ENCODE measurements around the gene ATP5MC3. TPM values are rescaled to one million over a fixed set of nuclear protein-coding genes. Genes with fewer than 3 reads are reported as not detected.

The ATP5MC3 gene
- total RNA-seq, 1 donor from 2014 or later: 80.8 TPM

DNA sequence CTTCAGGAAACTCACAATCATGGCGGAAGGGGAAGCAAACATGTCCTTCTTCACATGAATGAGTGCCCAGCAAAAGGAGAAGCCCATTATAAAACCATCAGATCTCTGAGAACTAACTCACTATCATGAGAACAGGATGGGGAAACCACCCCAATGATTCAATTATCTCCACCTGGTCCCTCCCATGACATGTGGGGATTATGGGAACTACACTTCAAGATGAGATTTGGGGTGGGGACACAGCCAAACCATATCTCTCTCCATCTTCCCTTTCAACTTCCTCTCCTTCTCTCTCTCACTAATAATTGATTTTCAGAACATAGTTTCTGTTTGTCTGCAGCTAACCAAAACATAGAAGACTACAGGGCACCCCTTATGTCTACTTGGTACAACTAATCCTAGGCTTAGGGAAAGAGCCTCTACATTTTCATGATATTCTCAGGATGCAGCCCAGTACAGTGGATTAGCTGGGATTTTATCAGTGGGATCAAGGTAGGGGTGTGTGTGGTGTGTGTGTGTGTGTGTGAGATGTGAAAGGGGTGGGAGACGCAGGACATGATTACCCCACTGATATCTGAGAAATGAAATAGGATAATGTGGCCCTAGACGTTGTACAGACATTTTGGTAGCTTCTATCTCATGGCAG is 10.7 kb downstream of the ATP5MC3 start:
- ATAC-seq (no peak), DNase-seq (ENCODE audit: low spot score) (no peak)
- intact Hi-C loops (cut with DNase I): no loop called here

DNA sequence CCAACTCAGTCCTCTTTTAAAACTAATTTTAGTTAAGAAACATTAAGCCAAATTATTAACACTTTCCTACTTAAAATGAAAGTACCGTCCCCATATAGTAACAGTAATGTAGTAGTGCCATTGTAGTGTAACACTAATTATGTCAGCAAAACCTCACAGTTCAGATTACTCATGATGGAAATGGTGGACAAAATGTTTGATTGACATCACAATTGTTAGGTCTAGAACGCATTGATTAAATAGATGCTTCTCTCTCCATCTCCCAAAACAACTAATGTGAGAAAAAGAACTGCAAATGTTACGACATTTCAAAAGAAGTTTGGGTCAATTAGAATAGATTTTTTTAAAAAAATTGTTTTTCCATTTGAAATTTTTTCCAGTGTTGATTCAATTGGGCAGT is 12.3 kb downstream of the ATP5MC3 start:
- DNase-seq (ENCODE audit: low spot score): no peak
- ATAC-seq: no peak
- intact Hi-C loops (cut with DNase I): no loop called here

DNA sequence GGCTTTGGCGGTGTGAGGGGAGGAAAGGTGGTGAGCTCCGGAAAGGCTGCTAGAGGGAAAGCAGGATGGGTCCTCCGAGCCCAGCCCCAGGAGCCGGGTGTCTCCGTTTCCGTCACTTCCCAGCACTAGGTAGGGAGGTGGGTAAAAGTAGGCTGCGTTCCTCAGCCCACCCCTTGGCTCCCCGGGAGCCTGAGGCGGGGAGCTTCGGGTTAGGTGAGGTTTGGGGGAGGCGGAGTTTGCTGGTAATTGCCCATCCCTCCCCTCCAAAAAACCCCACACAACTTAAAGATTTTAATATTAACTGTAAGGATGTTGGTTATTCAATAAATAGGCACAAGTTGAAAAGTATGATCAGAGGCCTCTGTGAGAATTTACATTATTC is 13.0 kb downstream of the ATP5MC3 start:
- intact Hi-C loops (cut with DNase I): no loop called here
- DNase-seq (ENCODE audit: low spot score): no peak
- ATAC-seq: no peak

DNA sequence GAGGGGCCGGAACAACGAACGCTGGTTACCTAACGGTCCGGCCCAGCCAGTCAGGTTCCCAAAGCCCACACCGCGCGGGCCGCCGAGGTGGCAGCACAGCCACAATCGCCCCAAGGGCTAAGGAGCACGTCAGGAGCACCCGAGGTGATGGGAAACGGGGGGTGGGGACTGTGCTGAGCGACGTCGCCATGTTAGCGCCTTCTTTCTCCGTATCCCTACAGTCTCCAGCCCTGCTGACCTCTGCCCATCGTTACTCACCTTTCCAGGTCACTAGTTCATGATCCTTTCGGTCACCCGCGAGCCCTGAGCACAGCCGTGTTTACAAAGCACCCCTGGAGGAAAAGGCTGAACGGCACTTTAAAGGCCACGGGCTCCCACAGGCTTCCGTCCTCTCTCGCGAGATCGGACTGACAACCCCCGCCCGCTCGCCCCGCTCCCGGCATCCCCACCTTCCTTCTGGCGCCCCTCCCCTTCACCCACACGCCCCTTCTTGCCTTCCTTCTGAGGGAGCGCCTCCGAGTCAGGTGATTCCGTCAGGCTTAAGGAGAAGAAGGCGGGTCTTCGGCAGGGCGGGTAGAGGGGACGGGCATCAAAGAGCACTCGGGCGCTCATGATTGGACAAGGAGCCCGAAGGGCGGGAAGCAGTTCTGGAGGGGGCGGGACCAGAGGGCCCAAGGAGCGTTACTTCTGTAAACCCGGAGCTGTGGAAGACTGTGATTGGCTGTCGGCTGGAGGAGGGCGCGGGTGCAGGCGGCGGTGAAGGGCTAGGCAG is 13.5 kb downstream of the ATP5MC3 start, which contains the start of gene ATF2:
Gene ATF2, minus strand, starts transcription at position 412 of the 772 bp plus-strand sequence. CDS start 31,760 bp downstream, outside the sequence.
- ATAC-seq (peak; percentile 99), DNase-seq (ENCODE audit: low spot score) (peak; percentile 98)
- intact Hi-C loops (cut with DNase I): no loop called here

DNA sequence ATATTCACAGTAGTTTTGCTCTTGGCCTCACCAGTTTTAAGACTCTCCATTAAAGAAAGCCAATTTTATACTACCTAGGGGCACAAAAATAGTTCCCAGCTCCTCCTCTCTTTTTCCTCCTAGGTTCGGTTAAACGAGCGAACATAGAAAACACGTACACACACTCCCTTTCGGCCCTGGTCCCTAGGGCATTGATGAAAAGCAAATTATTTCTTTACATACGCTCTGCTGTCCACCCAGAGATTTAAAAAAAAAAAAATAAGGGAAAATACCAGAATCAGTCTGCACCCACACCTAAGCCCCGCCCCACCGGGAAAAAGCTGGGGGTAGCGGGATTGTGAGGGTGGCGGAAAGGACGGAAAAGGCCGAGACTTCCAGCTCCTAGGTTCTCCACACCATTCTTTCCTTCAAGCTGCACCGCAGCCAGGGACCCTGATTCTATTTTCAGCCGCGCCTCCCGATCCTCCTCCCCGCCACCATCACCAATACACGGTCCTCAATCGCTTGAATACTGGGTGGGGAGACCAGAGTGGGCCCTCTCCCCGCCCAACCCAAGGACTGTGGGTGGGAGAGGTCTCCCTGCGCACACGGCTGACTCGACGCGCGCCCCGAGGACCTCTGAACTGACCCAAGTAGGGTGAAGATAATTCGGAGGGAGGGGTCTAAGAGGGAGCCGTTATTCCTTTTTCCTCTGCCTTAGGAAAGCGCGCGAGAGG is 14.3 kb downstream of the ATP5MC3 start:
- intact Hi-C loops (cut with DNase I): no loop called here
- DNase-seq (ENCODE audit: low spot score) (peak; percentile 71), ATAC-seq (peak; percentile 12)

DNA sequence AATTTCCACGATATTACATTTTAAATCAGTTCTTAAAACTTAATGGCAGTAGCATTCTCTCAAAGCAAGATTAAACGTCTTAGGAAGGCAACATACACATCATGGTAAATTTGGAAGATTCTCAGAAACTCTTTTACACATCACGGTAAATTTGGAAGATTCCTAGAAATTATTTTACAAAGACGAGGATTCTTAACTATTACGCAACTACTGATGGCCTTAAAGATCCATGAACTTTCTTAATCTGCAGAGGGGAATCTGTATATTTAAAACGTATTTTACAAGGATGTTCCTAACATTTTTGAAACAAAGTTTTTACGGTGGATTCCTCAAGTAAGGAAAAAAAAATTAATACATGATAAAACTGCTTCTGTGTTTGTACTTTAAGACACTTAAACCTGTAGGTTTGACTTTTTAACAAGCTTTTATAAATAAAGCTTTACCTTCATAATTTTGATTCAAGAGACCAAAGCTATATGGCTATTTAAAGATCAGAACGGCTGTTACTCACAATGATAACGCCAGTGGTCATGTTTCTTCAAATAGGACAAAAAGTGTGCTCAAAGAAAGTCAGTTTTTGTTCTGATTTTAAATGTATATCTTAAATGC is 15.2 kb downstream of the ATP5MC3 start:
- intact Hi-C loops (cut with DNase I): no loop called here
- DNase-seq (ENCODE audit: low spot score) (no peak), ATAC-seq (no peak)

DNA sequence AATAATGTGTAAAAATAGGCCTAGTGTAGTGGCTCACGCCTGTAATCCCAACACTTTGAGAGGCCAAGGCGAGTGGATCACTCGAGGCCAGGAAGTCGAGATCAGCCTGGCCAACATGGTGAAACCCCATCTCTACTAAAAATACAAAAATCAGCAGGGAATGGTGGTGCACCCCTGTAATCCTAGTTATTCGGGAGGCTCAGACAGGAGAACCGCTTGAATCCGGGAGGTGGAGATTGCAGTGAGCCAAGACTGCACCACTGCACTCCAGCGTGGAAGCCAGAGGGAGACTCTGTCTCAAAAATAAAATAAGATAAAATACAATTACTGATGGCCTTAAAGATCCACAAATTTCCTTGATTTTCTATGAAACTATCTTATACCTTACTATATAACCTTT is 17.3 kb downstream of the ATP5MC3 start:
- no peak for DNase-seq (ENCODE audit: low spot score)
- intact Hi-C loops (cut with DNase I): no loop called here
- no peak for ATAC-seq

DNA sequence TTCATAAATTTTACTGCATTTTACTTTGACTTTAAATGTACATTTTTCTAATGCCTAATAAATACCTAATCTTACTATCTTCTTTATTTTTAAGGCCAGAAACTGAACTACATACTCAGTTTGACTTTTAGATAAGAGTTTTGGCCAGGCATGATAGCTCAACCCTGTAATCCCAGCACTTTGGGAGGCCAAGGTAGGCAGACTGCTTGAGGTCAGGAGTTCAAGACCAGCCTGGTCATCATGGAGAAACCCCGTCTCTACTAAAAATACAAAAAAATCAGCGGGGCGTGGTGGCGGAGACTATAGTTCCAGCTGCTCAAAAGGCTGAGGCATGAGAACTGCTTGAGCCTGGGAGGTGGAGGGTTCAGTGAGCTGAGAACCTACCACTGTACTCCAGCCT is 22.6 kb downstream of the ATP5MC3 start:
- DNase-seq (ENCODE audit: low spot score): no peak
- intact Hi-C loops (cut with DNase I): no loop called here
- no peak for ATAC-seq

DNA sequence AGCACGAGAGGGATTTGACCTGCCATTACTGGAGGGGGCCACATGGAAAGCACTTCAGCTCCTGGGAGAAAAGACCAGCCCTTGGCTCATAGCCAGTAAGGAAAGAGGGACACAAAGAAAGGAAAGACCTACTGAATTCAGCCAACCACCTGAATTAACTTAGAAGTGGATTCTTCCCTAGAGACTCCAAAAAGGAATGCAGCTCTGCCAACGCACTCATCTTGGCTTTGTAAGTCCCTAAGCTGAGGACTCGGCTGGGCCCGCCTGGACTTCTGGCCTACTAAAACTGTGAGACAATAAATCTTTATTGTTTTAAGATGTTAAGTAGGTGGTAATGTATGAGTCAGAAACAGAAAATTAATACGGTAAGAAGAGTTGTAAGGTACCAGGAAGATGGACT is 25.0 kb downstream of the ATP5MC3 start:
- ATAC-seq: peak; percentile 13
- intact Hi-C loops (cut with DNase I): no loop called here

DNA sequence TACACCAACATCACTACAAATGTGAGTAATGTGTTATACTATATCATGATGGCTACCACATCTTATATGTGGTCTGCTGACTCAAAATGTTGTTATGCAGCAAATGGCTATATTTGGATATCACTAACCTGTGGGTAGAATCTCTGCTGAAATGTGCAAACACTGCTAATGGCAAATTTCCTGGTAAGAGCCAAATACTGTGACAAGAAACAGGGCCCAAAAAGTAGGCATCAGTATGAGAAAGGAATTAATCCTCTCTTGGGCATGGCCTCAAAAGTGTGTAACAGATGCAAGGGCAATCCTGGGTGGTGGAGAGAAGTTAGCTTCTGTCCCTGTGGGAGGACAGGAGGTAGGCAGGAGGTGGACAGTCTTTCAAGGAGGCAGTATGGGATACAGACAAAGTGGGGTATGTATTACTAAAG is 26.8 kb downstream of the ATP5MC3 start:
- ATAC-seq: no peak
- no peak for DNase-seq (ENCODE audit: low spot score)
- intact Hi-C loops (cut with DNase I): no loop called here

More for the DNA sequence above, 25.0 kb downstream of the ATP5MC3 start:
- DNase-seq (ENCODE audit: low spot score): no peak

DNA sequence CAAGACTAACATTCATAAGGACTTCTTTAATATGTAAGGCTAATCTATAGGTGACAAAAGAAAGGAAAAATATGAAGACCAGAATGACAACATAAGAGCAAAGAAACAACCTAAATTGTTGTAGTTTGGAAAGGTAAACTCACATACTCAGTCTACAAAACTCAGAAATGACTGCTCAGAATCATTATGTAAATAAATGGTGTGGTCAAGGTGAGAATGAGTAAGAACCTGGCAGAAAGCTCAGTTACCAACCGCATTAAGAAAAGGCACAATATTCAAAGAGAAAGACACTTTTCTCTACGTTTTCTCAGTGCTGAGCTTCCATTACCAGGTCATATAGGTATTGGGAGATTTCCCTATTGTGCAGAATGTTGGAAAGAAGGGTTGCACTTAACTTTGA is 29.3 kb downstream of the ATP5MC3 start:
- no peak for ATAC-seq
- intact Hi-C loops (cut with DNase I): no loop called here
- DNase-seq (ENCODE audit: low spot score): no peak

DNA sequence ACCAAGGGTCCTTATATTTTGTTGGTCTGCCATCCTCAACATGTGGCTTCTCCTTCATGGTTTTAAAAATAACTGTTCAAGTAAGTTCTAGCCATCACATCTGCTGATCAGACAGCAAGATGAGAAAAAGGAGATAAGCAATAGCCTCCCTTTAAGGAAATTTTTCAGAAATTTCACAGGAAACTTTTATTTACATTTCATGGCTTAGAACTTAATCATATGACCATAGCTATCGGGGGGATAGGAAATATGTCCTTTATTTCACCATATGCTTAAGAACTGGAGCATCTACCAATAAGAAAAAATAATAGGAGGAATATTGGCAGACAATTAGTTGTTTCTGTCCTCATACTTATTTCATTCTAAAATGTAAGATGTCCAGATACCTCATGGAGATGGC is 29.7 kb downstream of the ATP5MC3 start:
- ATAC-seq: no peak
- DNase-seq (ENCODE audit: low spot score): no peak
- intact Hi-C loops (cut with DNase I): no loop called here

DNA sequence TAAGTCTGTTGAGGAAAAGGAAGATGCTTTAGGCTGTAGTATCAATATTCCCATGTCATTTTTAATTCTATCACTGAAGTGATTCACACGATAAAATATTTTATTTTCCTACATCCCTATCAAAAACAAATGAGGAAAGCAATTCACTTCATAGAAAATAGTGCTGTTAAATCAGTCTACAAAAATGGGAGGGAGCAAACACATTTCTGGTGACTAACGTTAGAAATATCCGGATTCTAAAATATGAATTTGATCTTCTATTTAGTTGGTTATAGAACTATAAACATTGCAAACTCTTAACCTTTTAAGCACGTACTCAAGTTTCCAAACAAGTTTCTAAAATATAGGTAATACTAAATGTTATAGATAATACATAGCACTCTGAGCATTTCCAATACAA is 34.3 kb downstream of the ATP5MC3 start:
- intact Hi-C loops (cut with DNase I): no loop called here
- ATAC-seq: no peak
- DNase-seq (ENCODE audit: low spot score): no peak

DNA sequence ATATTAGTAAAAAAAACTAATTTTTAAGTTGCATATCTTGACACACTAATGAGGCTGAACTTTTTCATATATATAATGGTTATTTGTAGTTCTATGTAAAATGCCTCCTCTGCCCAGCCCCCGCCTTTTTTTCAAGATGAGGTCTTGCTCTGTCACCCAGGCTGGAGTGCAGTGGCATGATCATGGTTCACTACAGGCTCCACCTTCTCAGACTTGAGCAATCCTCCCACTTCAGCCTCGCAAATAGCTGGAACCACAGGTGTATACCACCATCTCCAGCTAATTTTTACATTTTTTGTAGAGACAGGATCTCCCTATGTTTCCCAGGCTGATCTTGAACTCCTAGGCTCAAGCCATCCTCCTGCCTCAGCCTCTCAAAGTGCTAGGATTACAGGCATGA is 37.8 kb downstream of the ATP5MC3 start:
- ATAC-seq: no peak
- intact Hi-C loops (cut with DNase I): no loop called here
- no peak for DNase-seq (ENCODE audit: low spot score)

DNA sequence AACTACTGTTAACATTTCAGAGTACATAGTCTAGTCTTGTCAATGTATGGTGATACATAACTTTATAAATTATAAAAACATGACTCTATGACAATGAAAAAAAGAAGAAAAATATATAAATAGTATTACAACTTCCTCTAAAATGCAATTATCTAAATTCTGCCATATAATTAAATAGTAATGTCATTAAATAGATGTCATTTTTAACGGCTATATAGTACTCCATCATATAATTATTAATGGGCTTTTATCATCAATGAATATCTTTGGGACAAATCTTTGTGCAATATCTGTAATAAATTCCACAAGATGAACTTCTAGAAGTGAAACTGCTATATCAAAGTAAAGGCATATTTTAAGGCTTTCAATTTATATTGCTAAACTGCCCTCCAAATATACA is 38.3 kb downstream of the ATP5MC3 start:
- ATAC-seq: no peak
- intact Hi-C loops (cut with DNase I): no loop called here
- DNase-seq (ENCODE audit: low spot score): no peak

DNA sequence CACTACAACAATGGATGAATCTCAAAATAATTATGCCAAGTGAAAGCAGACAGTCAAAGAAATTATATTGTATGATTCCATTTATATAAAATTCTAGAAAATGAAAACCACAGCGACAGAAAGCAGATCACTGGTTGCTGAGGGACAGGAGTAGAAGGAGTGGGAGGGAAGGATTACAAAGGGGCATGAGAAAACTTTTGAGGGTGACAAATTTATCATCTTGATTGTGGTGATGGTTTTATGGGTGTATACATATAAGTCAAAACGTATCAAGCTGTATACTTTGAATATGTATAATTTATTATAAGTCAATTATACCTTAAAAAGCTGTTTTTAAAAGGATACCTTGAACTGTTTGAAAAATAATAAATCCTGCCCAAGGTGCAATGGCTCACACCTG is 41.2 kb downstream of the ATP5MC3 start:
- intact Hi-C loops (cut with DNase I): no loop called here
- no peak for DNase-seq (ENCODE audit: low spot score)
- ATAC-seq: no peak

DNA sequence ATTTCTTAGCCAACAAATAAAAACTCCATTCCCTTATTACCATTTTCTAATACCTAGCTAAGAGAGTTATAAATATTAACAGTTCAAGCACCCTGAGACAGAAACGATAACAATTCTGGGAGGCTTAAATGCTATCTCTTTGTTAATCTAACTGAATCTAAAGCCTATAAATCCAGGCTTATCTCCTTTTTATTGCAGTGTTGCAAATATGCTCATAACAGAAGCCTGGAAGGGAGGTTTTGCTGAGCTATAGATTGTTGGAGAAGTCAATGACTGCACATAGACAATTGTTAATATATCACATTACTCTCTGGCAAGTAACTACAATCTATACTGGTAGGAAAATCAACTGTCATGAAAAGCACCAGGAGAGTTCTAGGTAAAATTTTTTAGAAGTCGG is 43.7 kb downstream of the ATP5MC3 start:
- ATAC-seq: no peak
- DNase-seq (ENCODE audit: low spot score): no peak
- intact Hi-C loops (cut with DNase I): no loop called here

DNA sequence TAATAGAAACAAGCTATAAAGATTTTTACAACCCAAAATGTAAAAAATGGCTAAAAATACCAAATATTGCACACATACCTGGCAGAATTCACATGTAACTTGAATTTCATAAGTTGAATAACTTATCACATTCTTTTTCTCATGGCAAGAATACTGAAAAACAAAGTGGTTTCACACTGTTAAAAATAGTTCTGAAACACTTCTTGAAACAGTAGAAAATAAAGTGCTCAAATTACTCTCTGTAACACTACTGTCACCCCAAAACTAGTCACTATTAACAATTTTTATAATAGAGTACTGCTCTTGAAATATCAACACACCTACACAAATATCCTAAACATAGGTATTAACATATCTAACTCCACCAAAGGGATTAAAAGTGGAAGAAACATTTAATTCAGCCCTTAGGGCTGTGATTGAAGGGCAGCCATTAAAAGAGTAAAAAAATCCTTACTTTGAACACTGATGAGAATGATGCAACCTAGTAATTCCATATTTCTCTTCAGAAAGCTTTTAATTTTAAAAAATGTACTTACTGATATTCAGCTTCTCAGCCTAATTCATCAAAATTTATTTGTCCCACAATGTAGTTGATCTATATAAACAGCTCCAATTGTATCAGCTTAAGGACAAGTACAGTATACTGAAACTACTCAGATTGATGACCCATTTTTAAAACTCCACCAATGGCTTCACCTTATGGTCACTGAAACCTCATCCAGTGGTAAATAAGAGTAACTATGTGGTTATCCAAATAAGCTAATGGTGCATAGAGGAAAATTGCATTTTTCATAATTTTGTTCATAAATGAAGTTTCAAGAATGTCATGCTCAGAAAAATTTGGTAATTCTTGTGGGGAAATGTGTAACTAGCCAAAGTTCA is 44.9 kb downstream of the ATP5MC3 start:
- ATAC-seq: no peak
- DNase-seq (ENCODE audit: low spot score): no peak
- intact Hi-C loops (cut with DNase I): no loop called here

DNA sequence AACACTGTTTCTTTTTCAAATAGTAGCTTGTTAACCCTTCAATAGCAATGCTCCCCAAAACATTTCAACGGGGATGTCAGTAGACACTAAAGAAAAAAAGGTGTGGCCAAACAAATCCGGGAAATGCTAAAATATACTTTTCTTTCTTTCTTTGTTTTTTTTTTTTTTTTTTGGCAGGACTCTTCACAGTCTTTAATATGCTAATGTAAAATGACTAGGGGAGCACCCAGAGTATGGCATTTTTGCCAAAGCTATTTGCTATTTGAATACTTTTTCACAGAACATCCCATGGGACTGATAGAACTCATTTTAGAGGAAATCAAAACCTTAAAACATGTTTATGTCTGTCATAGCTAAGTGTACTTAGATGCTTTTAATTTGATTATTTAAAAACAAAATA is 45.6 kb downstream of the ATP5MC3 start:
- ATAC-seq: no peak
- intact Hi-C loops (cut with DNase I): no loop called here
- no peak for DNase-seq (ENCODE audit: low spot score)

All from sciatic nerve (tissue), 2 donors.